Measurements from ENCODE around the gene MMP17. TPM values are rescaled to one million over a fixed set of nuclear protein-coding genes. Genes with fewer than 3 reads are reported as not detected.

Gene MMP17
- total RNA-seq, 6 donors from 2014 or later: 3.1 to 7.1 (median 5.9) TPM

GRCh38 chr12:131867471-131867870 is 39.3 kb downstream of the MMP17 start:
- DNase-seq (no peak), ATAC-seq (ENCODE audit: low FRiP score in 2 of 2) (no peak)
- H3K36me3 ChIP-seq: no peaks in the 10 kb centered on the region
- TF ChIP-seq EP300 (IDR thresholded peaks at IDR 0.05): no peak
- no peak for TF ChIP-seq CTCF (IDR thresholded peaks at IDR 0.05)
- no peak for TF ChIP-seq POLR2AphosphoS5 (IDR thresholded peaks at IDR 0.05)
- TF ChIP-seq POLR2A (IDR thresholded peaks at IDR 0.05): no peak
- H3K9me3 ChIP-seq: no peaks in the 10 kb centered on the region
- H3K27me3 ChIP-seq: no peaks in the 10 kb centered on the region
- no peak overlapping the region for H3K27ac ChIP-seq
- H3K4me1 ChIP-seq: peaks cover 0 to 3% (median 0%) of the 10 kb centered on the region in 4 donors
- H3K4me3 ChIP-seq: no peak overlapping the region
- WGBS, 2 donors: 57 to 68% methylated on average over 9 to 10 of the region's 10 CpGs

GRCh38 chr12:131867891-131868675 is 39.9 kb downstream of the MMP17 start:
- H3K36me3 ChIP-seq: no peaks in the 10 kb centered on the region
- WGBS, 2 donors: 63 to 88% methylated on average over 4 to 27 of the region's 28 CpGs
- DNase-seq (no peak), ATAC-seq (ENCODE audit: low FRiP score in 2 of 2) (no peak)
- TF ChIP-seq POLR2A (IDR thresholded peaks at IDR 0.05) (no peak), CTCF (IDR thresholded peaks at IDR 0.05) (no peak), POLR2AphosphoS5 (IDR thresholded peaks at IDR 0.05) (no peak), EP300 (IDR thresholded peaks at IDR 0.05) (no peak)
- no peak overlapping the region for H3K4me3 ChIP-seq
- no peak overlapping the region for H3K27ac ChIP-seq
- H3K4me1 ChIP-seq: peaks cover 0 to 3% (median 0%) of the 10 kb centered on the region in 4 donors
- no peaks in the 10 kb centered on the region for H3K27me3 ChIP-seq
- H3K9me3 ChIP-seq: no peaks in the 10 kb centered on the region

- Histone ChIP-seq H3K36me3 (no peaks in the 10 kb centered on the region), H3K27ac (no peak overlapping the region), H3K4me1 (no peaks in the 10 kb centered on the region), H3K9me3 (no peaks in the 10 kb centered on the region), H3K4me3 (no peak overlapping the region), H3K27me3 (no peaks in the 10 kb centered on the region)
- TF ChIP-seq EP300 (IDR thresholded peaks at IDR 0.05) (no peak), POLR2A (IDR thresholded peaks at IDR 0.05) (no peak), CTCF (IDR thresholded peaks at IDR 0.05) (no peak), POLR2AphosphoS5 (IDR thresholded peaks at IDR 0.05) (no peak)
- ATAC-seq (ENCODE audit: low FRiP score in 2 of 2) (peak in 1 of 2 donors; percentile 32), DNase-seq (no peak)
- 60 to 63% methylated on average over 15 to 16 of the region's 16 CpGs for WGBS, 2 donors
These were observed 41.8 kb downstream of the MMP17 start for GRCh38 chr12:131869871-131870418.

GRCh38 chr12:131871677-131872076 is 43.5 kb downstream of the MMP17 start:
- TF ChIP-seq POLR2AphosphoS5 (IDR thresholded peaks at IDR 0.05): no peak
- no peak for TF ChIP-seq POLR2A (IDR thresholded peaks at IDR 0.05)
- TF ChIP-seq CTCF (IDR thresholded peaks at IDR 0.05): no peak
- WGBS, 2 donors: 92 to 98% methylated on average over 6 of the region's 6 CpGs
- Histone ChIP-seq H3K36me3 (no peaks in the 10 kb centered on the region), H3K4me1 (no peaks in the 10 kb centered on the region), H3K27me3 (no peaks in the 10 kb centered on the region), H3K9me3 (no peaks in the 10 kb centered on the region), H3K27ac (no peak overlapping the region), H3K4me3 (no peak overlapping the region)
- ATAC-seq (ENCODE audit: low FRiP score in 2 of 2) (no peak), DNase-seq (no peak)
